Keratinocyte (primary cell): Measurements from ENCODE around the gene DCP2. TPM values are rescaled to one million over a fixed set of nuclear protein-coding genes. Genes with fewer than 3 reads are reported as not detected.

Experiments used
- DNase-seq: peaks from one replicate; pipeline ENCODE4 v3.0.0-alpha.2; 2011; ENCODE audit warnings: low read depth, missing footprints, low spot score
- FAIRE-seq: peaks from 2 replicates; lab custom pipeline; 2011; peaks lifted over from hg19 to GRCh38; lab: Jason Lieb, UNC
- H2AFZ ChIP-seq: 2 replicates; pipeline ENCODE4 v1.6.0; 2012; ENCODE audit warnings: low read length, control low read depth, inconsistent platforms; ENCODE audit not compliant: control insufficient read depth
- H3K27ac ChIP-seq: 2 replicates; pipeline ENCODE4 v1.5.1; 2011; ENCODE audit warnings: low read length; ENCODE audit not compliant: control insufficient read depth, insufficient read depth
- H3K27me3 ChIP-seq: 3 replicates; pipeline ENCODE4 v1.6.0; 2011; ENCODE audit warnings: low read length; ENCODE audit not compliant: control insufficient read depth, insufficient read depth; ENCODE audit errors: extremely low read depth
- H3K36me3 ChIP-seq, 2 experiments: 2 replicates in 1 of 2; 3 replicates in 1 of 2; pipeline ENCODE4 v1.5.1; 2011; ENCODE audit warnings: low read length in 2 of 2, mild to moderate bottlenecking in 1 of 2; ENCODE audit not compliant: control insufficient read depth in 2 of 2, insufficient read depth in 2 of 2; ENCODE audit errors: extremely low read depth in 1 of 2
- H3K4me1 ChIP-seq: 3 replicates; pipeline ENCODE4 v1.5.1; 2011; ENCODE audit warnings: low read length; ENCODE audit not compliant: control insufficient read depth, insufficient read depth; ENCODE audit errors: extremely low read depth
- H3K4me2 ChIP-seq: 3 replicates; pipeline ENCODE4 v1.6.0; 2011; ENCODE audit warnings: low read depth, low read length; ENCODE audit not compliant: control insufficient read depth, insufficient read depth; ENCODE audit errors: extremely low read depth
- H3K4me3 ChIP-seq, 3 experiments: fragments of 200-600 bp in 1 of 3; sonication (generic) in 1 of 3; 2 replicates in 2 of 3; 3 replicates in 1 of 3; pipeline ENCODE4 v1.5.1; 2011 to 2016; ENCODE audit warnings: low read length in 3 of 3, mild to moderate bottlenecking in 3 of 3, control low read depth in 2 of 3, inconsistent platforms in 1 of 3, low read depth in 1 of 3, mixed read lengths in 1 of 3, mixed run types in 1 of 3, moderate library complexity in 1 of 3; ENCODE audit not compliant: control insufficient read depth in 2 of 3, insufficient read depth in 2 of 3; ENCODE audit errors: extremely low read depth in 1 of 3
- H3K79me2 ChIP-seq: 2 replicates; pipeline ENCODE4 v1.6.0; 2012; ENCODE audit warnings: low read length; ENCODE audit not compliant: control insufficient read depth, insufficient read depth
- H3K9ac ChIP-seq: 3 replicates; pipeline ENCODE4 v1.6.0; 2011; ENCODE audit warnings: low read length; ENCODE audit not compliant: control insufficient read depth, insufficient read depth; ENCODE audit errors: extremely low read depth
- H3K9me1 ChIP-seq: 3 replicates; pipeline ENCODE4 v1.6.0; 2011; ENCODE audit warnings: low read length; ENCODE audit not compliant: control insufficient read depth, insufficient read depth; ENCODE audit errors: extremely low read depth
- H3K9me3 ChIP-seq: 2 replicates; pipeline ENCODE4 v1.5.1; 2012; ENCODE audit warnings: low read depth, low read length; ENCODE audit not compliant: control insufficient read depth
- H4K20me1 ChIP-seq: 3 replicates; pipeline ENCODE4 v1.6.0; 2011; ENCODE audit warnings: low read length; ENCODE audit not compliant: control insufficient read depth, insufficient read depth; ENCODE audit errors: extremely low read depth
- CTCF ChIP-seq, 3 experiments: IDR thresholded peaks in 1 of 3; conservative IDR thresholded peaks in 1 of 3; optimal IDR thresholded peaks in 1 of 3; 2 replicates in 2 of 3; 3 replicates in 1 of 3; pipeline versions ENCODE3 to v1.5.1; 2011; ENCODE audit warnings: low read length in 3 of 3, mild to moderate bottlenecking in 3 of 3, moderate library complexity in 2 of 3, control low read depth in 1 of 3, inconsistent platforms in 1 of 3; ENCODE audit not compliant: insufficient read depth in 2 of 3; ENCODE audit errors: extremely low read depth in 1 of 3
- EZH2 ChIP-seq: IDR thresholded peaks from one replicate; pipeline ENCODE4 v1.6.1; 2012; ENCODE audit warnings: inconsistent platforms, mild to moderate bottlenecking, low read length, moderate library complexity
- dilution Hi-C: fragments of 300-500 bp; cut with MboI; formaldehyde crosslinking; loops from one replicate; pipeline ENCODE4 v1.7.0; 2020; ENCODE audit warnings: low sequenced_read_pairs; ENCODE audit not compliant: extremely low pct_ligation_motif_present
- polyA plus RNA-seq, 5 experiments: library from polyadenylated mRNA; depleted of rRNA in 3 of 5; stranded (reverse) in 3 of 5; stranded (forward) in 1 of 5; unstranded in 1 of 5; fragments of >200 nt; gene quantifications; 1 replicate in 1 of 5; 2 replicates in 3 of 5; 3 replicates in 1 of 5; pipeline versions ENCODE4 v1.2.1 to v1.2.3, GENCODE V29; 2011 to 2012; ENCODE audit warnings: missing spikeins in 2 of 5, low read depth in 1 of 5, low replicate concordance in 1 of 5

Gene DCP2
- polyA plus RNA-seq, 1 donor (not counting 4 experiments of a cell fraction or from before 2014, with no cell fraction given) = 11.8 TPM

- Histone ChIP-seq H3K9me3 (no peaks in the 10 kb centered on the region), H3K4me1 (peaks cover 38% of the 10 kb centered on the region), H4K20me1 (no peaks in the 10 kb centered on the region), H3K4me2 (no peak overlapping the region), H3K4me3 (no peak overlapping the region), H3K79me2 (peaks cover 2% of the 10 kb centered on the region), H3K27ac (peak overlapping the region; percentile 19), H3K36me3 (peaks cover 5 to 21% of the 10 kb centered on the region in 2 experiments), H3K9ac (no peak overlapping the region), H3K27me3 (no peaks in the 10 kb centered on the region), H3K9me1 (no peaks in the 10 kb centered on the region), H2AFZ (no peak overlapping the region)
- peak; percentile 51 for FAIRE-seq
- no peak for TF ChIP-seq CTCF (optimal IDR thresholded peaks at IDR 0.05 in 1 of 3, IDR thresholded peaks at IDR 0.05 in 1 of 3, conservative IDR thresholded peaks at IDR 0.05 in 1 of 3; ENCODE audit: extremely low read depth in 1 of 3, insufficient read depth in 2 of 3, low read length in 3 of 3)
- no peak for TF ChIP-seq EZH2
- no peak for DNase-seq
- dilution Hi-C loops = no loop called here
These were observed 46.1 kb downstream of the DCP2 start for GRCh38 chr5:113022661-113023060.

- DNase-seq (no peak), FAIRE-seq (no peak)
- Histone ChIP-seq H3K27ac (no peak overlapping the region), H4K20me1 (no peaks in the 10 kb centered on the region), H3K4me2 (no peak overlapping the region), H3K9me1 (no peaks in the 10 kb centered on the region), H3K79me2 (no peaks in the 10 kb centered on the region), H3K9ac (no peak overlapping the region), H3K9me3 (no peaks in the 10 kb centered on the region), H3K4me3 (no peak overlapping the region), H3K4me1 (peaks cover 37% of the 10 kb centered on the region), H2AFZ (no peak overlapping the region), H3K36me3 (peaks cover 6 to 23% of the 10 kb centered on the region in 2 experiments), H3K27me3 (no peaks in the 10 kb centered on the region)
- TF ChIP-seq EZH2 (no peak), CTCF (optimal IDR thresholded peaks at IDR 0.05 in 1 of 3, IDR thresholded peaks at IDR 0.05 in 1 of 3, conservative IDR thresholded peaks at IDR 0.05 in 1 of 3; ENCODE audit: extremely low read depth in 1 of 3, insufficient read depth in 2 of 3, low read length in 3 of 3) (no peak)
- dilution Hi-C loops = no loop called here
These were observed 47.6 kb downstream of the DCP2 start for GRCh38 chr5:113024076-113024697.
